Measurements from ENCODE around the gene LRIG1.
A peak's percentile ranks its signal among the peaks of the same experiment; 100 is the strongest.

The LRIG1 gene

DNA sequence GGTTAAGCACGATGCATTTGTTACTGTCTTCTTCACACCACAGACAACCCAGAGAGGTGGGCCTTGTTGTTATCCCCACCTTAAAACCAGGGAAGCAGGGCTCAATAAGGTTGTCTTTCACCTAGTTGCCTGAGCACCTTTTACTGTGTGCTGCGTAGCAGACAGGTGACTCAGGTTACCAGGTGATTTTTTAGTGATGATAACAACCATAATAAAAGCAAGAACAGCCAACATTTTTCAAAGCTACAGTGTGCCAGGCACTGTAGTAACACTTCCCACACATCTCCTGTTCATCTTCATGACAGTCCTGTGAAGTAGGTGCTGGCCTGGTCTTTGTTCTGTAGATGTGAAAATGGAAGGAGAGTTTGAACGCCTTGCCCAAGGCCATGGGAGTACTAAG is 147.8 kb downstream of the LRIG1 start:
- no peak for DNase-seq (ENCODE audit: low read depth, low spot score)

DNA sequence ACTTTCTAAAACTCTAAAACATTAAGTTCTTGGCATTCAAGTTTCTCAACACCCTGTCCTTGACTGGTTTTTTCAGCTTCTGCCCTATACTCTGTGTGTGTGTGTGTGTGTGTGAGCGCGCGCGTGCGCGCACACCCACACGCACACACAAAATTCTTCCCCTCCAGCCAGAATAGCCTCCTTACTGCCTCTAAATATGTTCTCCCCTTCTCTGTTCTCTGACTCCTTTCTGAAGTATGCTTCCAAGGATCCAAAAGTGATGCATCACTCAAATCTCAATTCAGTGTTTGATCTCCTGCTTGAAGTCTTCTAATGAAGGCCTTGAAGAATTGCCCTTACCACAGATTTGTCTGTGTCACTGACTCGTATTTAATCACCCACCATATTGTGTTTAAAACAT is 150.2 kb downstream of the LRIG1 start:
- DNase-seq (ENCODE audit: low read depth, low spot score), result no peak

DNA sequence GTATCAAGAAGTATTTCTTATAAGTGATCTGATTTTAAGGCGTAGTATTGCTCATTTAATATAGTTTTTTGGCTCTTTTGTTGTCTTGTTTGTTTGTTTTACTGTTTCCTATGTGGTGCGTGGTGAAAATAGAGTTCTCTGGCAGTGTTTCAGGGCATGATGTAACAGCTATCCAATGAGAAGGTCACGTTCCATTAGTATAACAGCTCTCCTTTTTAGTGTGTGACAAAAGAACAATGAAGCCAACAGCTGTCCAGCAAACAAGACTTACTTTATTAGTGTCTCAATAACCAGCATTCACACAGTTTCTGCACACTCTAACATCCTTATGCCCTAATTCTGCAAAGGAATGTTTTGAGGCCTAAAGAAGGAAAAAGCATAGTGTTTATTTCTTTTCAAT is 152.1 kb downstream of the LRIG1 start:
- DNase-seq (ENCODE audit: low read depth, low spot score), result no peak

DNA sequence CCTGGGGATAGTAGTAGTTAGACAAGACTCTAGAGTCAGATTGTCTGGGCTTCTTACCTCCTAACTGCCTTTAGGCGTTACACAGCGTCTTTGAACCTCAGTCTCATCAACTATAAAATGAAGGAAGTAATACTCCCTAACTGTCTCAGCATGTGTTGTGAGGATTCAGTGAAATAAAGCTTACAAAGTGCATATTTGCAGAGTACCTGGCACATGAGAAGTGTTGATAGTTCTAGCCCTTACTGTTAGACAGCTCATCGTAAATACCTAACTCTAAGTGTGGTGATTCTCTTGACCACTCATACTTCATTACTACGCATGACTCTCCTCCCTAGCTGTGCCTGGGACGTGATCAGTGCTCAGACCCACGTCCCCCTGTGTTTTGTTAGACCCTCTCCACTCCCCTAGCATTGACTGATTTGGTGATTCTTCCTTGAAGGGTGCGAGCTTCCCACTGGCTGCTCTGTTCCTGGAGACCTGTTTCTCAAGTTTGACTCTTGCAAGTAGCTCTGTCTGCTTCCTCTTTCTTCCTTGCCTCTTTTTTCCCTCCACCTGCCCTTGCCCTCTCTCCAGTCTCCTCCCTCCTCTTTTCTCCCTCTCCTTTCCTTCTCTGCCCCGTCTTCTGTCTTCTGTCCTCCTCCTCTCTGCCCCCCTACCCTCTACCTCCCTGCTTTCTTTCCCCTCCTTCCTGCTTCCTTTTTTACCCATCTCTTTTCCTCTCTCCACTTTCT is 155.8 kb downstream of the LRIG1 start:
- no peak for DNase-seq (ENCODE audit: low read depth, low spot score)

DNA sequence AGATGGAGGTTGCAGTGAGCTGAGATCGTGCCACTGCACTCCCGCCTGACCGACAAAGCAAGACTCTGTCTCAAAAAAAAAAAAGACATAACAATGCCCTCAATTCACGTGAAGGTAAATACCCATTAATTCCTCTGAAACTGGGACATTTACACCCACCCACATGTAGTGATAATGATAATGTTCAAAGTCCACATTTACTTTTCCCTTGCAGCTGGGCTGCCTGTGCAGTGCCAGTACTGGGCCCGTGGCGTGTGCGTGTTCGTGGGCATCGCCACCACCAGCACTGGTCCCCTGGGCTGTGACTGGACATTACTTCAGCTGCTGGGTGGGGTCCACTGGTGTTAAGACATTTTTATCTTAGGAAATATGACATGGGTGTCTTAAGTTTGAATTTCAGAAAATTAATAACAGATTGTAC is 156.4 kb downstream of the LRIG1 start:
- no peak for DNase-seq (ENCODE audit: low read depth, low spot score)

DNA sequence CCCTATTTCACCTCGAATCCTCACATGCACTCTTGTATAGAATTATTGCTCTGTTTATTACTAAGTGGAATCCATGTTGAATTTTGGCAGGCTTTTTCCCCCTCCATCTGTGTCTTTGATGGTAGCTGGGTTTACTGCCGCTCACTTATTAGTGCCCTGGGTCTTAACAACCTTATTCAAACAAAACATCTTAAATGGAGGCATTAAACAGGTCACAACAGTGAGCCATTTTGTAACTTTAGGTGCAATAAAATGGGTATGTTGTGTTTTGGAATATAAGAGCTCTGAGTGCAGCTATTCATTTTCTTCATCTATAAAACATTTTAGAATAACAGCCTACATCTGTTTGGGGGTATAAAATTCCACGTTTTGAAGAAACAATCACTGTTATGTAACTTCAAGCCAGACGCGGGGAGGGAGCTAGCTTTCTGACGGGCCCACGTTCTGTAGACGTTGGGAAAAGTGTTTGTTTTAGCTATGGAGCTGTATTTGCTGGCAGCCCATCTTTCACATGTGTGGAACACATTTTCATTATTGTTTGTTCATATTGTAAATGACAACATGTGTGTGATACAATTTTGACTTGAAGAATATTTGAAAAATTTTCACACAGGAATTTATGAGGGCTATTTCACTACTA is 158.0 kb downstream of the LRIG1 start:
- no peak for DNase-seq (ENCODE audit: low read depth, low spot score)

DNA sequence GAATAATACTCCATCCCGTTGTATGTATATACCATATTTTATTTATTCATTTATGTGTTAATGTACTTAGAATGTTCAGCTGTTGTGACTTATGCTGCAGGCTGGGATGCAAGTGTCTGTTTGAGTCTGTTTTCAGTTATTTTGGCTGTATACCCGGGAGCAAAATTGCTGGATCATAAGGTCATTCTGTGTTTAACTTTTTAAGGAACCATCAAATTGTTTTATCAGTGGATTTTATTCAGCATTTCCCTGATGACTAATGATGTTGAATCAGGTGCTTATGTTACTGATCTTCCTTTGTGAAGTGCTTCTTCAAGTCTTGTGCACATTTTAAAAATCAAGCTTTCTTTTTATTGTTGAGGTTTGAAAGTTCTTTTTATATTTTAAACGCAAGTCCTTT is 161.9 kb downstream of the LRIG1 start:
- no peak for DNase-seq (ENCODE audit: low read depth, low spot score)

DNA sequence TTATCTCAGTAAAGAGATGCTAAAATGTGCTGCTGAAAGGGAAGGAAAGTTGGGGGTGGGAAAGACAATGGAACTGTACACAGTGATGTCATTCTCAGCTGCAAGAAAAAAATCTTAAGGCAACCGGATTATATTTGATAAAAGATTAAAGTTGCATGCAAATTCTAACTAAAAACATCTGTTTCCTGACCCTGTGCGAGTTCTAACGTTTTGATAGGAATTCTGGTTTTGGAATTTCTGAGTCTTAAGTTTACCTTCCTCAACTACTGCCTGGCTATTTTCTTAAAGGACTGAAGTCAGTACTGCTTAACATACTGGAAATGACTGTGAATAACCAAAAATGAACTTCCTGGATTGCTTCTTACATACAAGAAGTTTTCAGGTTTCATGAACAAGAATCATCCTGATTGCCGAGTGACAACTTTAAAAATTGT is 164.5 kb downstream of the LRIG1 start:
- DNase-seq (ENCODE audit: low read depth, low spot score), result peak; percentile 7

DNA sequence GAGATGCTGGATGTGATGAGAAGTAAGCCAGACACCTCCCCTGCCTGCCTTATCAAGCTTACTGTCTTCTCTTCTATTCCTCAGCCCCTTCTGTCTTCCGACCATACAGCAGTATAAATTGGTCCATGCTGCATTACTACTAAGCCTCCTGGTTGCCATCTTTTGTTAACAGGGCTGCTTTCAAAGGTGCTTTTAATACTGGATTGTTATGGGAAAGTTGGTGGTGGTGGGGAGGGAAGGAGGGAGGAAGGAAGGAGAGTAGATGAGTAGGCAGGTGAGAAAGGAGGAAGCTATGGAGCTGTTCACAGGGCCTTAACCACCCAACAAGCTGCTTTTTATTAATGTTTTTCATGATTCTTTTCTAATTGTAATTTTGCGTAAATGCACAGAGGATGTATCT is 165.2 kb downstream of the LRIG1 start:
- DNase-seq (ENCODE audit: low read depth, low spot score), result no peak

Measured in smooth muscle cell of the brain vasculature (primary cell).